ENCODE measurements around the gene COX6B2.

- TF ChIP-seq, protein P1, sequence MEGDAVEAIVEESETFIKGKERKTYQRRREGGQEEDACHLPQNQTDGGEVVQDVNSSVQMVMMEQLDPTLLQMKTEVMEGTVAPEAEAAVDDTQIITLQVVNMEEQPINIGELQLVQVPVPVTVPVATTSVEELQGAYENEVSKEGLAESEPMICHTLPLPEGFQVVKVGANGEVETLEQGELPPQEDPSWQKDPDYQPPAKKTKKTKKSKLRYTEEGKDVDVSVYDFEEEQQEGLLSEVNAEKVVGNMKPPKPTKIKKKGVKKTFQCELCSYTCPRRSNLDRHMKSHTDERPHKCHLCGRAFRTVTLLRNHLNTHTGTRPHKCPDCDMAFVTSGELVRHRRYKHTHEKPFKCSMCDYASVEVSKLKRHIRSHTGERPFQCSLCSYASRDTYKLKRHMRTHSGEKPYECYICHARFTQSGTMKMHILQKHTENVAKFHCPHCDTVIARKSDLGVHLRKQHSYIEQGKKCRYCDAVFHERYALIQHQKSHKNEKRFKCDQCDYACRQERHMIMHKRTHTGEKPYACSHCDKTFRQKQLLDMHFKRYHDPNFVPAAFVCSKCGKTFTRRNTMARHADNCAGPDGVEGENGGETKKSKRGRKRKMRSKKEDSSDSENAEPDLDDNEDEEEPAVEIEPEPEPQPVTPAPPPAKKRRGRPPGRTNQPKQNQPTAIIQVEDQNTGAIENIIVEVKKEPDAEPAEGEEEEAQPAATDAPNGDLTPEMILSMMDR (conservative IDR thresholded peaks at IDR 0.05; ENCODE audit: low read length) = no peak
- no peak for TF ChIP-seq EZH2phosphoT487 (IDR thresholded peaks at IDR 0.05; ENCODE audit: borderline replicate concordance, low read depth, low read length)
These were observed 41.7 kb downstream of the COX6B2 start for GRCh38 chr19:55312621-55313512.

Data from OCI-LY7 (cell line).